Measurements from ENCODE around the gene PITPNM3.
"Not testable (repeated sequence)": the region's sequence is repeated elsewhere in the genome, so short reads cannot be mapped to it uniquely, and the experiment has no call there.

Gene PITPNM3

GRCh38 chr17:6497496-6498221 is 58.7 kb downstream of the PITPNM3 start:
- no peak for DNase-seq

GRCh38 chr17:6496640-6497441 is 59.5 kb downstream of the PITPNM3 start:
- no peak for DNase-seq

- DNase-seq, result peak; percentile 38
Observed at GRCh38 chr17:6496116-6496481, 60.3 kb downstream of the PITPNM3 start.

GRCh38 chr17:6495450-6496115 is 60.8 kb downstream of the PITPNM3 start:
- no peak for DNase-seq

GRCh38 chr17:6494239-6494941 is 62.0 kb downstream of the PITPNM3 start:
- no peak for DNase-seq

GRCh38 chr17:6492892-6493674 is 63.3 kb downstream of the PITPNM3 start:
- DNase-seq, result no peak

GRCh38 chr17:6491071-6491700 is 65.2 kb downstream of the PITPNM3 start:
- DNase-seq, result no peak

- no peak for DNase-seq
Observed at GRCh38 chr17:6489016-6489550, 67.3 kb downstream of the PITPNM3 start.

GRCh38 chr17:6488008-6488539 is 68.3 kb downstream of the PITPNM3 start:
- DNase-seq, result no peak

GRCh38 chr17:6487251-6488007 is 68.9 kb downstream of the PITPNM3 start:
- no peak for DNase-seq

- DNase-seq, result no peak
Observed at GRCh38 chr17:6485646-6486412, 70.5 kb downstream of the PITPNM3 start.

- no peak for DNase-seq
Observed at GRCh38 chr17:6483507-6483906, 72.8 kb downstream of the PITPNM3 start.

- DNase-seq, result not testable (repeated sequence)
Observed at GRCh38 chr17:6482796-6483195, 73.6 kb downstream of the PITPNM3 start.

GRCh38 chr17:6482105-6482455 is 74.3 kb downstream of the PITPNM3 start:
- no peak for DNase-seq

- no peak for DNase-seq
Observed at GRCh38 chr17:6480303-6480675, 76.1 kb downstream of the PITPNM3 start.

GRCh38 chr17:6479622-6480302 is 76.6 kb downstream of the PITPNM3 start:
- no peak for DNase-seq

- no peak for DNase-seq
Observed at GRCh38 chr17:6478486-6478885, 77.9 kb downstream of the PITPNM3 start.

- no peak for DNase-seq
Observed at GRCh38 chr17:6477831-6478383, 78.4 kb downstream of the PITPNM3 start.

GRCh38 chr17:6476810-6477179 is 79.6 kb downstream of the PITPNM3 start:
- DNase-seq, result no peak

All from stimulated activated CD4-positive, alpha-beta T cell treated with anti-CD3 and anti-CD28 coated beads, Interleukin-15, amount 100 ng/mL, for 24 hours (primary cell).